ENCODE measurements around the gene UBL7.
A peak's percentile ranks its signal among the peaks of the same experiment; 100 is the strongest.

The UBL7 gene

DNA sequence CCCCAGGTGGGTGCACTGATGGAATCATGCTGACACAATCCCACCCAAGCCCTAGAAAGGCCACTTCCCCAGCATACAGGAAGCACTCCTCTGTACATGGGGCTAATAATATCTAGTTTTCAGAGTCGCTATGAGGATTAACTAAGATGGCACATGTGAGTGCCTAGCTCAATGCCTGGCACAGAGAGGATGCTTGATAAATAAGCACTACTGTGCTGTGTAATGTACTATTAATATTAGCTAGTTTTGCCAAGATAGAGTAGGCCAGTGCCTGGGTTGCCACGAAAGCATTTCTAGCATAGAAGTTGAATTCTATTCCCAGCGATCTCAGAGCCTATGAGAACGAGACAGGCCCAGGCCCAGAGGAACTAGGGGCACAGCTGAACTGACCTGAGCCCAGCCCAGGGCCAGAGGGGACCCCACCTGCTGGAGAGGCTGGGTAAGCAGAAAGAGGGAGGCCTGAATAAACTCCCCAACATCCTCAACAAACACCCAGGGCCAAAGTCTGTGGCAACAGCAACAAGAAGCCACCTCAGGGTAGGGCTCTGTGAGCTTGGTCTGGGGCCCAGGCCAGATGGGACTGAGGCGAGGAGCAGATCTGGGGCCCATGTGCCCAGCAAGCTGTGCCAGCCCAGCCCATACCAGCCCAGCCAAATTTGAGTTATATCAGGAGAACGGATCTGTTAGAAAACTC, 19.6 kb downstream of the UBL7 start:
- DNase-seq (ENCODE audit: low read depth): no peak

DNA sequence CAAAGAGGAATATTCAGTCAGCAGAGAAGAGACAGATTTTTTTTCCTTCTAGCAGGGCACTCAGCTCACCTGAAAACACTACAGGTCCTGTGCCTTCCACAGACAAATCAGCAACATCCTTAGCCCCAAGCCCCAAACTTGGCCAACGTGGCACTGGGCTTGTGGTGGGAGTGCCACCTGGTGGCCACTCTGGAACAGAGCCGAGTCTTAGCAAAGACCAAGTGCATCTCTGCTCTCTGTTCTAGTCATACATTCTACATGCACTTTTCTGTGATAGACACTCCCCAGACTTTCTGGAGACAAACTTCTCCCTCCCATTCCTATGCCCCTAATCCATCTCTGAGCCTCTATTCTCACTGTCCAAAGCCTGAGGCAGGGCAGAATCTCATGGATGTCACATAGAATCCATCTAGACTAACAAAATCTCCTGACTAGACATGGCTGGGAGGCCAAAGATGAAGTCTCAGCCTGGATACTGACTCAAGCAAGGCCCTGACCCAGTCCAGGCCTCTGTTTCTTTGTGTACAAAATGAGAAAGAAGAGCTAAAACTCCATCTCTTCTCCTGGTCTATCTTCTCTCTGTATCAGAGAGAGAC, 22.1 kb downstream of the UBL7 start:
- no peak for DNase-seq (ENCODE audit: low read depth)

DNA sequence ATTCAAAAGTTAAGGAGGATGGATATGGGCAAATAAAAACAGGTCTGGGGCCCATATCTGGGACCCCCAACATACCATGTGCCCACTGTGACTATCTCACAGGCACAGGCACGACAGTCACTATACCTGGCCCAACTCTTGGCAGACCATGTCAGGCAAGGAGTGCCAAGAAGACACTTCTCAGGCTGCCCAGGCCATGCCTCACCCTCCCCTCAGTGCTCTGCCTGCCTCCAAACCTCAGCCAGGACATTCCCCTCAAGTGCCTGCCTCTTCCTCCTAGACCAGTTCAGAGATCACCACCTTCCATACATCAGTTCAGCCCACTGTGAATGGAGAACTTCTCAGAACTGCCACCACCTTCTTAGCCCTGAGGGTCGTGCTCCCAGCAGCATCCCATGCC, 22.8 kb downstream of the UBL7 start:
- no peak for DNase-seq (ENCODE audit: low read depth)

DNA sequence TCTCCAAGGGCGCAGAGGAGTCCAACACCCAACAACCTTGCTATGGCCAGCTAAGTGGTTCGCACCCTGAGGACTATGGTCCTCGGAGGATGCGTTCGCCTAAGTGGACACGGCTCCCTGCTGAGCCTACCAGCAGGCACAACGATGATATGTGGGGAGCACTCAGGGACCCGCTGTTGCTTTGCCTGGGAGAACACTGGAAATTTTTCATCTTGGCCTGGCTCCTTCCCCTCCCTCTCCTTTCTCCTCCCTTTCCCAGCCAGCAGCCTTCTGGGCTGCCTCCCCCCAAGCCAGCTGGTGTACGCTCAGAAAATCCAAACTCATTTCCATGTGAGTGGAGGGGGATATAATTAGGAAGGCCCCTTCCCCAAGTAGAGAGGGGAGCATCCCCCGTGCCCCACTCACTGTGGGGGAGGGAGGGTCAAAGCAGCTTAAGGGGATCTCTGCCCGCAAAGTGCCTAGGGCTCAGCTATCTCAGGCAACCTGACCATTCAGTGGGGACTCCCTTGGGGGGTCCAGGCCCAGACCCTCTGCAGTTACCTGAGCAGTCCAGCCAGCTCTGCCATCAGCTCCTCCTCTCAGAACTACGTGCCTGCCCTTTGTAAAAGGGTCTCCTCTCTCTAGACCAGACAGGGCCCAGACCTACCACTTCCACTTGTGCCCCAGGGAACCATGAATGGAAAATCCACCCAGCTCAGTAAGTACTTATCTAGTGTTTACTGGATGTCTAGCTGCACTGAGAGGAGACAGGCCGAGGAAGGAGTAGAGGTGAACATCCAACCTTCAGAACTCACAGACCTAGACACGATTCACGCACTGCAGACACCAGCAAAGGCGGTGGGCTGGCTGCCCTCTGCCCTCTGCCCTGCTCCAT, 26.5 kb downstream of the UBL7 start:
- DNase-seq (ENCODE audit: low read depth): no peak

DNA sequence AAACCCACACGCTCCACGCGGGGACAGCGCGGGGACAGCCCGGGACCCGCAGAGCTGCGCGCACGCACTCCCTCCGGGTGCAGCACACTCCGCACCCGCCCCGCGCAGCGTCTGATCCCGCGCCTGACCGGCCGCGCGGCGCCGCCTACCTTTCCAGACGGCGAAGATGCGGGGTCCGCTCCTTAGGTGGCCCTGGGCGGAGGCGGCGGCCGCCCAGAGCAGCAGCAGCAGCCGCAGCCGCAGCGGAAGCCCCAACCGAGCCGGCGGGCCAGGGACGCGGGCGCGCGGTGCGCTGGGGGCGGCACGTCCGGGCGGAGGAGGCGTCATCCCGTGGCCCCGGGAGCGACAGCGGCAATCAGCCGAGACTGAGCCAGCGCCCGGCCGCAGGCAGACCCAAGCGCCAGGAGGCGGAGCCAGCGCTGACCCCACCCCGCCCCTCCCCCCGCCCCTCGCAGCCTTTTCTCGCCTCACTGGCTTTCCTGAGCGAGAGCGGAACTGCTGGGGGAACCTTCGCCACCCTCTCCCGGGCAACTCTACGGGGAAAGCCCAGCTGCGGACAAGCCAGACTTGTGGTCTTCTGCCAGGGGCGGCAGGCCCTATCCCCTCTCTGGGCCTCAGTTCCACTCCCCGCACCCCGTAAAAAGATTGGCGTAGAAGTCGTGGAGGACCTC, 27.2 kb downstream of the UBL7 start, which contains the start of gene SEMA7A:
TSS of gene SEMA7A (minus strand) at position 367 of the 671 bp plus-strand sequence. CDS start at position 327, 40 bp downstream.
- DNase-seq (ENCODE audit: low read depth): peak; percentile 22

DNA sequence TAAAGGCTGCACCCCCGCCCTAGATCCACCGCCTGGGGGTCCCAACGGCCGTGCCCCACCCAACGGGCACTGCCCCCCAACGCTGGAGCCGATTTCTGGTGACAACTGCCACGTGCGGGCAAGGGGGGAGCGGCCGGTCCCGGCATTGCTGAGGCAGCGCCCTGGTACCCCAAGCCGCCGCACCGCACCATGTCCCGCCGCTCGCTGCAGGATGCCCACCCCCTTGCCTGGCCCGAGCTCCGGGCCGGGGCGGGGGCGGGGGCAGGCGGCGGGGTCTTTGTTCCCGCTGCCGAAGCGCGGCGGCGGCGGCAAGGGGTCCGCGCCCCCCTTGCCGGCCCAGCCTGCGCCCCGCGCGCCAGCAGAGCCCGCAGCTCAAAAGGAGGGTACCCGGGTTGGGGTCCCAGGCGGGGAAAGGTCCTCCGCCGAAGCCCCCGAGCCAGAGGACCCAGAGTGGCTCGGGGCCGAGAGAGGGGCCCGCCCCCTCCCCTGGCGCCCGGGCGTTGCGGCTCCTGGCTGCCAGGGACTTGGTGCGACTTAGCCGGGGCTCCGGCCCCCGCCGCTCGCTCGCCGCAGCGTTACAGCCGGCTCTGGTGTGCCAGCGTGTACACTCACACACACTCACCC, 27.9 kb downstream of the UBL7 start:
- no peak for DNase-seq (ENCODE audit: low read depth)

DNA sequence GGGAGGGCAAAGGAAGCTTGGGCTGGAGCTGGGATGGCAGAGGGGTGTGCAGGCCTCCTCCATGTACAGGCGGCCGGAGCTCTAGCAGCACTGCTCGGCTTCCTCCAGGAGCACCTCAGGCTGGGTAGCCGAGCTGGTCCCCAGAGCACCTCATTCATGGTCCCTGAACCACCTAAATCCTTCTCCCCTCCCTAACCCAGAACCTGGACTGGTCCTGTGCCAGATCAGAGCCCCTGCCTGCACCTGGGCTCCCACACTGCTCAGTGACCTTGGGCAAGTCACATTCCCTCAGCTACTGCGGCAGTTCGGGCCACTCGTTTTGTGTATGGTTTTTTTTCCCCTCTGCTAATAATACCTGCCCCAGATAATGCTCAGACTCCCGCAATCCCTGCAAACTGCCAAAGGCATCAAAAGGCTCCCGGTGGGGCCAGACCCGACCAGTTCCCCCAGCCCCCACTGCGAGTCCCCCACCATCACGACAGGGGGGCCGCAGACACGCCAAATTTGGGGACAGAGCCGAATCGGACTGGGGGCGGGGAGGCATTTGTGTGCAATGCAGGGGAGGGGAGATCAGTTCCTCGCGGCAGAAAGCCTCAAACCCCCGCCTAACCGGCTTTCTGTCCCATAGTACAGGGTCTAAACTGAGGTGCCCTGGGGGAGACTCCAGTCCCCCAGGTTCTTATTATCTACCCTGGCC, 28.5 kb downstream of the UBL7 start:
- no peak for DNase-seq (ENCODE audit: low read depth)

DNA sequence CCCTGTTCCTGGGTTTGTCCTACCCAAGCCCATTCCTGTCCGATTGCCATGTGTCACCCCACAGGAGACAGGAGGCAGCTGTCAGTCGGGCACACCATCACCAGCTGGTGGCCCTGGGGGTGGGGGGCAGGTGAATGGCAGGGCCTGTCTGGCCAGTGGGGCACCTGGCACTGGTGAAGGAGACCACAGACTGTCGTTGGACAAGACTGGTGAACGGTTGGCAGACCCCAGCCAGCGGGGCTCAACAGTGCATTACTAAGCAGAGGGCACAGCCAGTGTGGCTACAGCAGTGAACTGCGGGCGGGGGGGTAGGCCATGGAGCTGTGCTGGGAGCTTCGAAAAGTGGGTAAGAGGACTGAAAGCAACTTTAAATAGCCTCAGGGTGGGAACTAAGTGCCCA, 29.3 kb downstream of the UBL7 start:
- no peak for DNase-seq (ENCODE audit: low read depth)

DNA sequence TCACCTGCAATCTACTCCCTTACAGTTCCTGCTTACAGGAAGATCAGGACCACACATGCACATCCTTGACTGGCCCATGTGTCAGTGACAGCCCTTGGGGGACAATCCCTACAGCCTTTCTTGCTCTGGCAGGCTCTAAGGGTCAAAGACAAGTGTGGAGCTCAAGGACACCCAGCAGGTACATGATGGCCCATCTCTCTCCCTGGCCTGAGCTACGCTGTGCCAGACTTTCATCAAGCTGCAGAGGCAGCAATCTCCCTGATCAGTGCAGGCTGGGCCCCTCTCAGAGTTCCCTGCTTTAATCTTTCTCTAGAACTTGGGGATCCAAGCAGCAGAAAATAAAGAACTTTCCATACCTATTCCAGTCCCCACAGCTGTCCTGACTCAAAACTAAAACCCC, 29.8 kb downstream of the UBL7 start:
- no peak for DNase-seq (ENCODE audit: low read depth)

DNA sequence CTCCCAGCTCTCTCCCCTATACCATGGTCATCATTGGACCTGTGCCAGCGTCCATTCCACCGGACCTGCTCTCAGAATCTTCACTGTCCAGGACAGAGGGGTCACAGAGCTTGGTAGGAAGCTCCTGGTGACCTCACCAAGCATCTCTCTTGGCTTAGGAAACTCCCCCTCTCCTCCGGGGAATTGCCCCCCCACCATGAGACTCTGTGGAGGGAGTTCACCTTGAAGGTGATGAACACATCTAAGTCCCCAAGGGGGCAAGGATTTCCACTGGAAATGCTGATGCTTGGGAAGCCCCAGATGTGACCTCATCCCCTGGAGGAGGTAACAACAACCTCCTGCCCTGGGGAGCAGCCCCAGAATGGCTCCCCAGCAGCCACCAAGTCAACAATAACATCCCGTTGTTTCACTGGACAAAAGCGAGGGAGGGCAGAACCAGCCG, 30.4 kb downstream of the UBL7 start:
- no peak for DNase-seq (ENCODE audit: low read depth)

DNA sequence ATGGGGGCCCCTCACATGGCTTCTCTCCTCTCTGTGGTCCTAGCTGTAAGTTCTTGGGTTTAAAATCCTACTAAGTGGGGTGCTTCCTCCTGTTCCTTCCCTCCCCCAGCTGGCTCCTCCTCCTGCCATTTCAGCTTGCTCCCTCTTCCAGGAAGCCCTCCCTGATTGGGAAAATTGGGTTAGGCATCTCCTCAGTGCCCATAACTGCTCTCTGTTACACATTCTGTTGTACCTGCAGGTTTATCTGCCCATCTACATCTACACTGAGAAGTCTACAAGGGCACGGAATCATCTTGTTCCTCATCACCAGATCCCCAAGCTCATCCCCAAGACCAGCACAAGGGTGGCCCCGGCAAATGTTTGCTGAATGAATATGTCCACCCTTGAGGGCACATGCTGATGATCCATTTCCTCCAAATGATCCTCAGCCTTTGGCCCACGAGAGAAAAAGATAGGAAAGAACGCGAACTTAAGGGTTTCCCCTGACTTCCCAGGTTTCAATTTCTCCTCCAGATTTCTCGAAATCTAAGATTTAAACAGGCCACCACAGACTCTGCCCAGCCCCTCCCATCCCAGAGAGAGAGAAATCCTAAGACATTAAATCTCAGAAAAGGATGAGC, 31.1 kb downstream of the UBL7 start:
- no peak for DNase-seq (ENCODE audit: low read depth)

DNA sequence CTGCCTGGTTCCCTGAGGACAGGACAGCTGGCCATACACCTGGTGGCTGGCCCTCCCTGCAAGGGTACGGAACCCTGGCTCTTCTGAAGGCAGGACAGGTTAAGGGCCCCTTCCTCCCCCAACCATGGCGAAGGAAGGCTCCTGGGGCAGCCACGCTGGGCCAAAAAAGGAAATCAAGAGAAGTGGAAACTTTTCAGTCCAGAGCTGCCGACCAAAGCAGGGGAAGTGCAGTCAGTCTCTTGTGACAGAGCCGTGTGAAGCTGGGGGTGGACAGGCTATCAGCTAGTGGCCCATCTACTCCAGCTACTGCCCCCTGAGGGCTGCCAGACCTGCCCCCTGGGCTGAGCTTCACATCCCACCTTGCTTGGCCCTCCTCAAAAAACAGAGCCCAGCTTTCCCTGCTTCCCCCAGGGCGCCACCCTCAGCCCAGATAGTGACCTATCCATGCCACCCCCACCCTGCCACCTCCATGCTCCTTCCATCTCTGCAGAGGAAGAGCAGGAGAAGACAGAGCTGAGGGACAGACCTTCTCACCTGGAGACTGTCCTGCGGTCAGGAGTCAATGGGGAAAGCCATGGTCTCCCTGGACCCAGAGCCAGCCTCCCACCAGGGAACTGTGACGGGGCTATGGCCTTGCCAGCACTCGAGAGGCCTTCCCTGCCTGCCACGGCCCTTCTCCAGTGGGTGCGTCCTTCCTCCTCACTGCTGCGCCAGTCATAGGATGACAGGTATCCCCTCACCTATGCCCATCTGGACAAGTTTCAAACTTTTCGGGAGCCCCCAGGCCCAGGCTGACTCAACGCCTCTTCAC, 31.8 kb downstream of the UBL7 start:
- no peak for DNase-seq (ENCODE audit: low read depth)

DNA sequence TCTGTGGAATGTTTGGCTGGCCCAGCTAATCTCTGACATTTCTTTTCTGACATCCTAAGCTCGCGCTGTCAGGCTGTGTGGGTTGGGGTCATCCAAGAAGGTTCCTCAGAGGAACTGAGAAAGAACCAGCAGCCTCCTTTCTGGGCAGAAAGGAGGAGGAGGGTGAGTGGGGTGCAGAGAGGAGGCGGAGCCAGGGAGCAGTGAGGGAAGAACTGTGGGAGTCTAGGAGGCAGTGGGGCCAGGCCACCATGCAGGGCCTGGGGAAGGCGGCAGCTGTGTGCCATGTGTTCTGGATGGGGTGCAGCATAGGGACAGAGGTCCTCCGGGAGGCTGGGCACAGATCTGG, 32.5 kb downstream of the UBL7 start:
- DNase-seq (ENCODE audit: low read depth): no peak

DNA sequence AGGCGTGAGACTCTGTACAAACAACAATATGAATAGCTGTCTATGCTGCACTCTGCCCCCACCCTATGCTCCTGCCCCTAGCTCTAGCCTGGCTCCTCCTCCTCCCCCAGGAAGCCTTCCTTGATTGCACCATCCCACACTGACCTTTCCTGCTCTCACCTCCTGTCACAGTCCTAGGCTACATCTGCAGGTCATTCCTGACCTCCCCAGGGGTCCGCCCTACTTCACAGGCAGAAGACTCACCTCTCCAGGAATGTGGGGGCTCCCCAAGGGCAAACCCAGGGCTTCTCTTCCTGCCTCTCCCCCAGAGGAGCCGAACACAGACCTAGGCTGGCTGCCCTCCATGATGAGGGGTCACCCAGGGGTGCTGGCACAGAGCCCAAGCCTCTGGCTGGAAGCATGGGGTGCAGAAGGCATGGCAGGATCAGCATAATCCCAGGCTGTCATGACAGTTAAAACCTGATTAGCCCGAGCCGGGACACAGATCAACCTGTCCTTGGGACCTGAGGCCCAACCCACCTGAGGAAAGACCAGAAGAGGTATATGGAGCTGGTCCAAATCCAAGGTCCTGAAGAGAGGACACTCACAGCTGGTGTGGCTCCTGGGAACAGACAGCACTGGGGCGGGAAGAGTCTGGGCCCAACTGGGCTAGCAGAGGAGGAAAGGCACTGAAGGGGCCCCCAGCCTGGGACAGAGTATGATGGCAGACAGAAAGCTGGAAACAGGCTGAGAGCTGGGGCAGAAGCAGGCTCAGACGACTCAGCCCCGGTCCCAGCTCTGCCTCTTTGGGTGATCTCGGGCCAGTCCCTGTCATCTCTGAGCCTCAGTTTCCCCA, 33.1 kb downstream of the UBL7 start:
- DNase-seq (ENCODE audit: low read depth): no peak

DNA sequence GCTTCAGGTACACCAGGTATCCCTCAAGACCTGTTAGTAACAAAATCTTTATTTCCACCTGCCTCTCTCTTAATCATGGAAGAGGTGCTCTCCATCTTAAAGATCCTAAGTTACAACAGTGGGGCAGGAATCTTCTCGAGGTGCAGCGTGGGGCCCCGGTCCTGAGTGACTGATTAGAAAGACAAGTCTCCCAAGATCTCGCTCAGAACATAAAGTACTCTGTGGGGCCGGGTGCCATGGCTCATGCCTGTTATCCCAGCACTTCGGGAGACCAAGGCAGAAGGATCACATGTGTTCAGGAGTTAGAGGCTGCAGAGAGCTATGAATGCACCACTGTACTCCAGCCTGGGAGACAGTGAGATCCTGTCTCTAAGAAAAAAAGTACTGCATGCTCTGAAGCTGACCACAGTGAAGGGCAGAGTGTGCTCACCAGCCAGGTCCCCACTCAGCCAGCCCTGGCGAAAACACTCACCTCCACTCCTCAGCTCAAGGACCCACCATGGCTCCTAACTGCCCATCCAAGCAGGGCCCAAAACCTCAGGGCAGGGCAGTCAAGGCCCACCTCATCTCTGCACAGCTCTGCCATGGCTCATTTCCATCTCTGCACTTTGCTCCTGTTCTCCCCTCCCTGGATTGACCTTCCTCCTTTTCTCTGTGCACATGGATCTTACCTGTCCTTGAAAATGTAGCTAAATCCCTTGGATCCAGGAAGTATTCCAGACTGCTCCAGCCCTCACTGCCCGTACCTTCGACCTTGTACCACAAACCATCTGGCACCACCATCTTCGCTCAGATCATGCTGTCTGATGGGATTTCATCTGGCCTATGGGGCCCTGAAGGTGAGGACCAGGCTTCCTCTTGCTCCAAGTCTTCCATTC, 34.3 kb downstream of the UBL7 start:
- DNase-seq (ENCODE audit: low read depth): no peak

DNA sequence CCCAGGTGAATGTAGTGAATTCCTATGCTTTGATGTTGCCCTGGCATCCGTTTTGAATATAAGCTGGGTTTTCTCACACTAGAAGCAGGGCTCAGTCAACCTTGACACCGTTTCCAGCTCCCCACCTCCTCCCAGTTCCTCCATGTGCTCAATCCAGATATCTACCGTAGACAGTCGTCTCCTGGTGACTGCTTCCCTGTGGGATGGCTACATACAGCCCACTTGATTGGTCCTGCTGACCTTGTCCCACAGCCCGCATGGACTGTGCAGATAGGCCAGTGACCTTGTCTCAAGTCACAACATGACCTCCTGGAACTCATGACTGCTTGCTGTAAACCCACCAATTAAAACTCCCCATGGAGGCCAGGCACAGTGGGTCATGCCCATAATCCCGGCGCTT, 35.3 kb downstream of the UBL7 start:
- no peak for DNase-seq (ENCODE audit: low read depth)

DNA sequence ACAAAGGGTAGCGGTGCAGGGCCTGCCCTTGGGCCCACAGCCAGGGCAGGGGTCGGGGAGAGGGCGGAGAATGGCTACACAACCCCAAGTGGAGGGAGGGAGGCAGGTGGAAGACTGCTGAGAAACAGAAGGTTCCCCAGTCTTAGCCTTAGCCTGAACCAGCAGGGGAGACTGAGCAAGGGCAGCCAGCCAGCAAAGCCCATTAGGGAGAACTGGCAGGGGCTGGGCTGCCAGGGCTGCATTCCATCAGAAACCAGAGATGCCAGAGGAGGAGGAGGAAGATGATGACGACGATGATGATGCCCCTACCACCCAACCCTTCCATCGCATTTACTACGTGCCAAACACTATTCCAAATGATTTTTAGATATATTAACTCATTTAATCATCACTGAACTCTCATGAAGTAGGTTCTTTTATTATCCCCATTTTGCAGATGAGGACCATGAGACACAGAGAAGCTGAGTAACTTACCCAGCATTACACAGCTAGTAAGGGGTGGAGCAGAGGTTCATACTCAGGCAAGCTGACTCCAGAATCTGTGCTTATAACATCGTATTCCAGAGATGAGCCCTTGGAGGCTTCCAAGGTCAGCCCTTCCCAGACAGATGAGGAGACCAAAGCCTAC, 35.9 kb downstream of the UBL7 start:
- DNase-seq (ENCODE audit: low read depth): no peak
